NCI-H526 (cell line): ENCODE results near the gene HSPH1.
A peak's percentile ranks its signal among the peaks of the same experiment; 100 is the strongest.

ENCODE experiments used
- DNase-seq, 2 experiments: peaks; one replicate each; lab custom pipeline; 2025; lab: John Stamatoyannopoulos, UW

The HSPH1 gene

GRCh38 chr13:31161557-31162150 is at the start of gene HSPH1:
HSPH1 (minus strand) TSS chr13:31161904; CDS start chr13:31161582, 322 bp downstream.
- peak; percentile 97 to 99 for DNase-seq

- no peak for DNase-seq
Measured at GRCh38 chr13:31209841-31210210, 48.1 kb upstream of the HSPH1 start.

DNA sequence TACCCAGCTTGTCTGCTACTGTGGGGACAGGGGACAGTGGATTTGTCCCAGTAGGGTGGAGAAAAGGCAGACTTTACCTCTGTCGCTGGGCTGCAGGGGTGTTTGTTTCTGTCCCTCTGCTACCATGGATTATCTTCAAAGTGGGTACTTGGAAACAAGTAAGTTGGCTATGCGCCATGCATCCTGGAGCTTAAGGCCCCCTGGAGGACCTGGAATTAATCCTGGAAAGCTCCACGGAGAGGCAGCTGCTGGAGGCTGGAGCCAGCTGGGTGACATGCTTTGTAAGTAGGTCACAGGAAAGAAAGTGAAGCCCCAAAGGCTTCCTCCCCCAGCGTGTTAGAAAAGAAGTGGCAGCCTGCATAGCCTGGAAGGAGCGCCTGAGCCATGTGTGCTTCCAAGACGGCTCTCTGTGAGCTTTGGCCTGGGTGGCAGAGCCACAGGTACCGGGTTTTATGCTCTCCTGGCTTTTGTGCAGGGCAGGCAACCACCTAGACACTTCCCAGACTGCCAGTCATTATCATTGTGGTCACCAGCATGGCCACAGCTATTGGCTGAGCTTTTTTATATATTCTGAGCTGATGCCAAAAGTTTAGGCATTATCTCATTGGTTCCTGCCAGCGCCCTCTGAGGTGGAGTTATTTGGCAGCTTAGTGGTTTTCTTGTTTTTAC is 47.6 kb upstream of the HSPH1 start:
- DNase-seq: peak; percentile 21 to 64

- no peak for DNase-seq
Measured at GRCh38 chr13:31208559-31209122, 46.9 kb upstream of the HSPH1 start.

- DNase-seq: peak; percentile 53 to 63
Measured at GRCh38 chr13:31207661-31208552, 46.2 kb upstream of the HSPH1 start.

DNA sequence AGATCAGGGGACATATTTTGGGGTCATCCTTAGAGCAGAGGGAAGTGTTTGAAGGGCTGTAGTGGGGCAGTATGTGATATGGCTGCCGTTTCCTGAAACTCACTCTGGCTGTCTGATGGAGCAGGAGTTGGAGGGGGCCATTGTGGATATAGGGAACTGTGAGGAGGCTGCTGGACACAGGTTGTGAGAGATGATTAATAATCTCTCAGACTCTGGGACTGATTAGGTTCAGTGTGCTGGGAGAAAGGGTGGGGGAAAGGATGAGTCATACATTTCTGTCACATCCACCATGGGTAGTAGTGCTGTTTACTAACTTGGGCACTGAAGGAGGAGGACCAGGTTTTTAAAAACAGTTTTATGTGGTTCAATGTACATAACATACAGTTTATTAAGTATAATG is 42.9 kb upstream of the HSPH1 start:
- DNase-seq: no peak

GRCh38 chr13:31201341-31202031 is 39.8 kb upstream of the HSPH1 start:
- peak; percentile 51 to 59 for DNase-seq

GRCh38 chr13:31200637-31200971 is 38.9 kb upstream of the HSPH1 start:
- DNase-seq: peak; percentile 36 to 90

- peak; percentile 63 to 94 for DNase-seq
Measured at GRCh38 chr13:31199849-31200636, 38.3 kb upstream of the HSPH1 start, which contains the start of gene B3GLCT. B3GLCT (plus strand) TSS chr13:31199975; CDS start chr13:31200085, 110 bp downstream.

GRCh38 chr13:31199527-31199848 is 37.8 kb upstream of the HSPH1 start:
- DNase-seq: peak in 1 of 2 experiments; percentile 46

DNA sequence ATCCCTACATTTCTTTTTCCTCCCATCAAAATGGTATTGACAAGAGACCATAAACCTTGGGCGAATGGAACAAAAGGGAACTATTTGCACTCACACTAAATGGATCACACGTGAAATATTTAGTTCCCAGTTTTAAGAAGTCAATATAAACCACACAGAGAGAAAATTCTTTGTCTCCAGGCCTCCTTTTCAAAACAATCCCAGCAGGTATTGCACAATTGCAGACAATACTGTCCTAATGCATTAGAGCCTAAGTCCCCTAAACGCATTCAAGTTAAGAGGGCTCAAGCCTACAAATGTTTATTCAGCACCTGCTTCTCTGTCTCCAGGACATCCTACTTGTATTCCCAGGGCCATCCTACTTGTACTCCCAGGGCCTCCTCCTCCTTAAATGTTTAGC is 36.8 kb upstream of the HSPH1 start:
- no peak for DNase-seq

- DNase-seq: no peak
Measured at GRCh38 chr13:31196992-31197391, 35.3 kb upstream of the HSPH1 start.

DNA sequence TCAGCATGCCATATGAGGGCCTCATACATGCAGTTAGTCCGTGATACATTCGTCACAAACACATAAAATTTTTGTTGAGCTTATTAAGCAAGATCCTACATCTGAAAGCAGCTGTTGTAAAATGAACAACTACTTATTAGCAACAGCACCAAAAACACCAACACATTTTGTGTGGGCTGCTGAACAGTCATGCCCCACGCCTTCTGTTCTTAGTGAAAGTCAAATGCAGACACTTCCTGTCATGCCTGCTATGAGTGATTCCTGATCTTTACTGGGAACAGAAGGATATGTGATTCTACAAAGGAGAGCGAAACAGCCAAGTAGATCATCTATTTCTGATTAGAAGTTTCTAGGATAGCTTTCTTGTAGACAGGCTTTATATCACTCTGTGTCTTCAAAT is 33.9 kb upstream of the HSPH1 start:
- no peak for DNase-seq

GRCh38 chr13:31192306-31192705 is 30.6 kb upstream of the HSPH1 start:
- no peak for DNase-seq

DNA sequence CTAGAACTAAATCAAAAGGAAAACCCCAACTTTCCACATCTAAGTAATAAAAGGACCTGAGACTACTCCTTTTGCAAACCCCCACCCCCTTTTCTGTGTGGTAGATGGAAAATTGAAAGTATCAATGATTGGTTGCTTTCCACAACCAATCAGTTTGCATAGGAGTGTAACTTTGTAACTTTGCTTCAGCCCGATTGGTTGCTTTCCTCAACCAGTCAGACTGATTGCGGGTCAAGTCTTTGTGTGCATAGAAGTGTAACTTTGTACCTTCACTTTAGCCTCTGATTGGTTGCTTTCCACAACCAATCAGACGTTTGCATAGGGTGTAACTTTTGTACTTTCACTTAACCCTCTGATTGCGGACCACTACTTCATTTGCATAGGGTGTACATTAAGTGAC is 30.0 kb upstream of the HSPH1 start:
- no peak for DNase-seq

- no peak for DNase-seq
Measured at GRCh38 chr13:31184981-31185645, 23.4 kb upstream of the HSPH1 start.

DNA sequence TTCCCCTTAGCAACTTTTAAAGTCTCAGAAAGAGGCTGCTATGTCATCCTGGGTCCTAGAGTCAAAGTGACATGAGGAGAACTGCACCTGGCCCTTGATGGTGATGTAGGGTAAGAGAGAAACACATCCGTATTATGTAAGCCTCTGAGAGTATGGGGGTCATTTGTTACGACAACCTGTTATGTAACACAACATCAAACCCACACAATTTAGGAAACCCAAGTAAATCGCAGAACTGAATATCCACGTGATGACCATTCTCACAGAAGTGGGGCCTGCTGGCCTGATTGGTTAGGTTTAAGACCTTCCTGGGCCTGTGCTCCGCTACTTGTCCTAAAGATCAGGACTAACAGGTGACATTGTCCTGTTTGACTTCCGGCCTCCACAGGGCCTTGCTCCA is 22.7 kb upstream of the HSPH1 start:
- no peak for DNase-seq

- DNase-seq: no peak
Measured at GRCh38 chr13:31182987-31183386, 21.3 kb upstream of the HSPH1 start.

DNA sequence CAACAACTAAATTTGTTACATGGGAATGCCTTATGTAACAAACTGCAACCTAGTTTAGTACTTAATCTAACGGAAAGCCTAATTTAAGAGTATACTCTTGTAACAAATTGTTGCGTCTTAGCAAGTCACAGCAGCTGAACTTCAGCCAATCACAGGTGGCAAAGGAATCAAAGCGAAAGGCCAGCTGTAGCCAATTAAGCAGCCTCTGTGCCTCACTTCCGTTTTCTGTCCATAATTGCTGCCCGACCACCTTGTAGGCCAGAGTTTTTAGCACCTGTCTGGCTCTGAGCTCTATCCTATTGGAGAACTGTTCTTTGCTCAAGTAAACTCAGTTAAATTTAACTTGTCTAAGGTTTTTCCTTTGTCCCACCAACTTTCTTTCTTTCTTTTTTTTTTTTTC is 18.1 kb upstream of the HSPH1 start:
- no peak for DNase-seq

DNA sequence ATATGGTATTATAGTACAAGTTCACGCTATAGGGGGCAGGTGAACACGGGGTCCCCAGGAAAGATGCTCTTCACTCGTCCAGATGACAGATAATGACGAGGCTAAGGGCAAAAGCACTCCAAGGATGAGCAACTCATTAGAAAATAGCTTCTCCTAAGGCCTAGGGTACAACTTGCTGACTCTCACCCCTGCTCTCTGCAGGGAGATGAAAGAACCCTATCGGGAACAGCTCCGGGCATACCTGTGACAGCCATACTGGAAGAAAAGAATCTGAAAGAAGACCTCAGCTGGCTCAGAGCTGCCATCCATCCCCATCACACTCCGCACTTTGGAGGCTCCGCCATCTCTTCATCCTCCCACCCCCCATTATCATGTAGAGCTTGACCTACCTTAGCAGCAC is 17.5 kb upstream of the HSPH1 start:
- no peak for DNase-seq
